Measurements from ENCODE around the gene SINHCAF. TPM values are rescaled to one million over a fixed set of nuclear protein-coding genes. Genes with fewer than 3 reads are reported as not detected.
"Not testable (repeated sequence)": the region's sequence is repeated elsewhere in the genome, so short reads cannot be mapped to it uniquely, and the experiment has no call there.

The SINHCAF gene
- total RNA-seq (2014; rRNA removed; shearing (Covaris generic)), result 31.4 and 32.7 TPM in 2 replicates

GRCh38 chr12:31325877-31326631 lies at the start of gene SINHCAF:
Gene SINHCAF (minus strand): TSS chr12:31326150. CDS start chr12:31298204, 27,946 bp downstream.
- peak; percentile 97 for DNase-seq (ENCODE audit: low read depth)

GRCh38 chr12:31375422-31375821 lies 49.5 kb upstream of the SINHCAF start:
- DNase-seq (ENCODE audit: low read depth), result not testable (repeated sequence)

- DNase-seq (ENCODE audit: low read depth), result no peak
These were observed 45.3 kb upstream of the SINHCAF start for GRCh38 chr12:31371256-31371620.

- no peak for DNase-seq (ENCODE audit: low read depth)
These were observed 44.7 kb upstream of the SINHCAF start for GRCh38 chr12:31370531-31371255.

- DNase-seq (ENCODE audit: low read depth), result no peak
These were observed 44.0 kb upstream of the SINHCAF start for GRCh38 chr12:31369712-31370521.

GRCh38 chr12:31368666-31369361 lies 42.9 kb upstream of the SINHCAF start:
- DNase-seq (ENCODE audit: low read depth), result no peak

GRCh38 chr12:31366104-31366621 lies 40.2 kb upstream of the SINHCAF start:
- no peak for DNase-seq (ENCODE audit: low read depth)

- DNase-seq (ENCODE audit: low read depth), result no peak
These were observed 37.9 kb upstream of the SINHCAF start for GRCh38 chr12:31363831-31364230.

- DNase-seq (ENCODE audit: low read depth), result no peak
These were observed 37.5 kb upstream of the SINHCAF start for GRCh38 chr12:31363416-31363809.

GRCh38 chr12:31362759-31363415 lies 36.9 kb upstream of the SINHCAF start:
- peak; percentile 39 for DNase-seq (ENCODE audit: low read depth)

GRCh38 chr12:31362115-31362758 lies 36.3 kb upstream of the SINHCAF start:
- DNase-seq (ENCODE audit: low read depth), result no peak

GRCh38 chr12:31361730-31362114 lies 35.8 kb upstream of the SINHCAF start:
- no peak for DNase-seq (ENCODE audit: low read depth)

GRCh38 chr12:31355747-31356107 lies 29.8 kb upstream of the SINHCAF start:
- DNase-seq (ENCODE audit: low read depth), result no peak

GRCh38 chr12:31353750-31354708 lies 28.1 kb upstream of the SINHCAF start:
- DNase-seq (ENCODE audit: low read depth), result no peak

- DNase-seq (ENCODE audit: low read depth), result no peak
These were observed 20.3 kb upstream of the SINHCAF start for GRCh38 chr12:31346267-31346666.

- no peak for DNase-seq (ENCODE audit: low read depth)
These were observed 17.2 kb upstream of the SINHCAF start for GRCh38 chr12:31343139-31343538.

- no peak for DNase-seq (ENCODE audit: low read depth)
These were observed 16.3 kb upstream of the SINHCAF start for GRCh38 chr12:31342286-31342685.

- no peak for DNase-seq (ENCODE audit: low read depth)
These were observed 14.1 kb upstream of the SINHCAF start for GRCh38 chr12:31339831-31340622.

All from RPMI7951 (cell line).